ENCODE measurements around the gene ARL15.

ARL15 gene

DNA sequence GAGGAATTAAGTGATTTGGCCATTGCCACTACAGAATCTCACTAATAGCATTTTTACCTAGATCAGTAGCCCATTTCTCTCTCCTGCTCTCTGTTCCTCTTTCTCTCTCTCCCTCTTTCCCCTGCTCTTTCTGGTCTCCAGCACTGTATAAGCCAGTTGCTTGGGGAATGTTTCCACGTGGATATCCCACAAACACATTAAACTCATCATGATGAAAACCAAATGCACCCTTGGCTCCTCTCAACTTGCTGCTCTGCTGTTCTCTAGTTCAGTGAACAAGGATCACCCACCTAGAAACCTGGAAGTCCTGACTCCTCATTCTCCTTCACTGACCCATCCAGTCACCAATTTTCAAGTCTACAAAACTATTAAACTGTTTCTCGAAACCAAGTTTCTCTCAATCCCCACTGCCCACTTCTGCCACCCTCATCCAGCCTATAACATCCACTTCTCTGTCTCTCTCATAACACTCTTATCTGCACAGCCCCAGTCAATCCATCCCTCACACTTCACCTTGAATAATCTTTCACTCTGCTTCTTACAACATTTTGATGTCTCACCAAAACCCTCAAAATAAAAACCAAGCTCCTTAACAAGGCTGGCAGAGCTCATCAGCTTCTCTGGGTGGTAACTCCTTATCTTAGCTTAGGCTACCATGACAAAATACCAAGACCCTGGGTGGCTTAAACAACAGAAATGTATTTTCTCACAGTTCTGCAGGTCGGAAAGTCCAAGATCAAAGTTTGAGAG, 79.3 kb downstream of the ARL15 start:
- WGBS, 2 donors (ENCODE audit: extremely low coverage in 2 of 2, insufficient read length in 2 of 2, insufficient replicate concordance in 1 of 2): no CpG with 5 or more reads among the region's 3 CpGs
- no peak overlapping the region for H3K27ac ChIP-seq (replicated peaks; ENCODE audit: low read length)
- no peaks in the 10 kb centered on the region for H3K36me3 ChIP-seq (replicated peaks in 1 of 2; ENCODE audit: control insufficient read depth in 2 of 2, insufficient read depth in 2 of 2, low read length in 2 of 2)
- H2BK5ac ChIP-seq (ENCODE audit: low read length): no peak overlapping the region
- H3K4ac ChIP-seq (ENCODE audit: low read length): no peak overlapping the region
- H2BK120ac ChIP-seq (ENCODE audit: low read depth, low read length): no peak overlapping the region
- H3K14ac ChIP-seq (ENCODE audit: low read length): no peak overlapping the region
- no peak for DNase-seq (ENCODE audit: low spot score)
- no peak overlapping the region for H3K18ac ChIP-seq (ENCODE audit: low read length)
- no peak overlapping the region for H3K4me2 ChIP-seq (ENCODE audit: insufficient read depth, low read length, poor library complexity, severe bottlenecking)
- no peak overlapping the region for H2BK12ac ChIP-seq (ENCODE audit: low read length)
- no peak overlapping the region for H3K23ac ChIP-seq (ENCODE audit: low read depth, low read length, poor library complexity)
- no peak overlapping the region for H2BK15ac ChIP-seq (ENCODE audit: low read length)
- H3K79me1 ChIP-seq (ENCODE audit: low read depth, low read length): no peaks in the 10 kb centered on the region
- no peaks in the 10 kb centered on the region for H3K4me1 ChIP-seq (ENCODE audit: control insufficient read depth in 2 of 2, insufficient read depth in 1 of 2, low read depth in 1 of 2, low read length in 2 of 2)
- no peak overlapping the region for H3K4me3 ChIP-seq (ENCODE audit: low read length in 2 of 2)
- H2AFZ ChIP-seq (ENCODE audit: low read length): no peak overlapping the region
- H4K91ac ChIP-seq (ENCODE audit: low read depth, low read length, poor library complexity): no peak overlapping the region
- no peak overlapping the region for H2AK5ac ChIP-seq (ENCODE audit: low read depth, low read length)
- H3K27me3 ChIP-seq (ENCODE audit: control insufficient read depth in 3 of 3, insufficient read depth in 3 of 3, low read depth in 1 of 3, low read length in 3 of 3): no peaks in the 10 kb centered on the region
- no peak overlapping the region for H3K9ac ChIP-seq (ENCODE audit: low read depth, low read length, poor library complexity)
- H3K9me3 ChIP-seq (replicated peaks in 1 of 2; ENCODE audit: control insufficient read depth in 2 of 2, insufficient read depth in 1 of 2, low read depth in 1 of 2, low read length in 2 of 2): no peaks in the 10 kb centered on the region
- no peak overlapping the region for H4K8ac ChIP-seq (ENCODE audit: low read depth, low read length)

DNA sequence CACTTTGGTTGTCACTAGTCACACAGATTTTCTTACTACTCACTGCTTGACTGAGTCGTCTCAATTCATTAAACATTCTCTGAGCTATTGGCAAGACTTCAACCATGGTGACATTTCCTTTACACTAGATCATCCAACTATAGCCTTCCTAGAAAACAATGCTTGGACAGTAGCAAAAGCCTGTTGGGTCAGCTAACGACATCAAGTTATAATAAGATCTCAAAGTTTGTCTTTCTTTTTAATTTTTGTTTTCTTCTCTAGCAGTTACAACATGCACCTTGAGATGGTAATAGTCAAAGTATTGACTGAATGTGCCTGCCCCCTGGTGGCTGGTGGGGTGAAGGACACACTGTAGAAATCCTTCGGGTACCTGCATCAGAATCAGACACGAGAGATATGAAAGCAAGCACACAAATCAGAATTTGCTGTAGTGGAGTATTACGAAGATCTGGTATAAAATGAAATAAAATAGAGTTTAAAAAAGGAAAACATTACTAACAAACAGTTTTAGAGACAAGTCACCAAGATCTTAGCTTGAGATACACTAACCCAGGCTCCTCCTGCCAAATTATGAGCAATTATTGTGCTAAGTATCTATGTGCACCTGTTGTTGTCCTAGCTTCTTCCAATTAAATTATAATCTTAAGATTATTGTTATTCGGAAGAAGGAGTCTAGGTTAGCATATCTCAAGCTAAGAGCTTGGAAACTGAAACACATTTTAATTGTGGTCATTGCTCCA, 81.2 kb downstream of the ARL15 start:
- Histone ChIP-seq H4K8ac (ENCODE audit: low read depth, low read length) (no peak overlapping the region), H2BK12ac (ENCODE audit: low read length) (no peak overlapping the region), H2BK5ac (ENCODE audit: low read length) (no peak overlapping the region), H3K9ac (ENCODE audit: low read depth, low read length, poor library complexity) (no peak overlapping the region), H2BK120ac (ENCODE audit: low read depth, low read length) (no peak overlapping the region), H2AFZ (ENCODE audit: low read length) (no peak overlapping the region), H3K18ac (ENCODE audit: low read length) (no peak overlapping the region), H2BK15ac (ENCODE audit: low read length) (no peak overlapping the region), H3K4me2 (ENCODE audit: insufficient read depth, low read length, poor library complexity, severe bottlenecking) (no peak overlapping the region), H3K4me3 (ENCODE audit: low read length in 2 of 2) (no peak overlapping the region), H3K27ac (replicated peaks; ENCODE audit: low read length) (no peak overlapping the region), H3K14ac (ENCODE audit: low read length) (no peak overlapping the region), H3K36me3 (replicated peaks in 1 of 2; ENCODE audit: control insufficient read depth in 2 of 2, insufficient read depth in 2 of 2, low read length in 2 of 2) (no peaks in the 10 kb centered on the region), H3K4me1 (ENCODE audit: control insufficient read depth in 2 of 2, insufficient read depth in 1 of 2, low read depth in 1 of 2, low read length in 2 of 2) (no peaks in the 10 kb centered on the region), H3K27me3 (ENCODE audit: control insufficient read depth in 3 of 3, insufficient read depth in 3 of 3, low read depth in 1 of 3, low read length in 3 of 3) (no peaks in the 10 kb centered on the region), H4K91ac (ENCODE audit: low read depth, low read length, poor library complexity) (no peak overlapping the region), H3K4ac (ENCODE audit: low read length) (no peak overlapping the region), H3K79me1 (ENCODE audit: low read depth, low read length) (no peaks in the 10 kb centered on the region), H3K23ac (ENCODE audit: low read depth, low read length, poor library complexity) (no peak overlapping the region), H3K9me3 (replicated peaks in 1 of 2; ENCODE audit: control insufficient read depth in 2 of 2, insufficient read depth in 1 of 2, low read depth in 1 of 2, low read length in 2 of 2) (peaks cover 0 to 3% of the 10 kb centered on the region in 2 donors), H2AK5ac (ENCODE audit: low read depth, low read length) (no peak overlapping the region)
- WGBS, 2 donors (ENCODE audit: extremely low coverage in 2 of 2, insufficient read length in 2 of 2, insufficient replicate concordance in 1 of 2): no CpG with 5 or more reads among the region's 6 CpGs
- DNase-seq (ENCODE audit: low spot score): peak; percentile 56

DNA sequence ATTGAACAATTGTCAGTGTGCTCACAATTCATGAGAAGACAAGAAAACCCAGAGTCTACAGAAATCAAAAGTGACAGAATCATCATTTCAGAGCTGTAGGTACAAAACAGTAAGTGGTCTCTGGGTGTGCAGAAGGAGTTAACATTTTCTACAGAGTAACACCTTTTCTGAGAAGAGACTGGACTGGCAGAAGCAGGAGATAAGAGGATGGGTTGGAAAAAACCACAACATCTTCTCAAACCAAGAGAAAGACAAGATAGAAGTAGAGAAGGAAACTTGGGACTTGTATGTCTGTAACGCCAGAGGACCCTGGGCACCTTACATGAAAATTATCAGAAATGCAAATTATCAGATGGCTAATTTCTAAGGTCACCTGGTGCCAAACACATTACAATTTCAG, 82.6 kb downstream of the ARL15 start:
- H3K27ac ChIP-seq (replicated peaks; ENCODE audit: low read length): no peak overlapping the region
- H3K27me3 ChIP-seq (ENCODE audit: control insufficient read depth in 3 of 3, insufficient read depth in 3 of 3, low read depth in 1 of 3, low read length in 3 of 3): peaks cover 0 to 2% (median 0%) of the 10 kb centered on the region in 3 experiments
- DNase-seq (ENCODE audit: low spot score): no peak
- no peak overlapping the region for H2AK5ac ChIP-seq (ENCODE audit: low read depth, low read length)
- H3K79me1 ChIP-seq (ENCODE audit: low read depth, low read length): no peaks in the 10 kb centered on the region
- WGBS, 2 donors (ENCODE audit: extremely low coverage in 2 of 2, insufficient read length in 2 of 2, insufficient replicate concordance in 1 of 2): no CpG with 5 or more reads among the region's 1 CpG
- H3K9me3 ChIP-seq (replicated peaks in 1 of 2; ENCODE audit: control insufficient read depth in 2 of 2, insufficient read depth in 1 of 2, low read depth in 1 of 2, low read length in 2 of 2): peaks cover 0 to 3% of the 10 kb centered on the region in 2 donors
- no peak overlapping the region for H3K23ac ChIP-seq (ENCODE audit: low read depth, low read length, poor library complexity)
- H2AFZ ChIP-seq (ENCODE audit: low read length): no peak overlapping the region
- H4K91ac ChIP-seq (ENCODE audit: low read depth, low read length, poor library complexity): no peak overlapping the region
- no peak overlapping the region for H3K4ac ChIP-seq (ENCODE audit: low read length)
- no peak overlapping the region for H2BK15ac ChIP-seq (ENCODE audit: low read length)
- H2BK12ac ChIP-seq (ENCODE audit: low read length): no peak overlapping the region
- H3K36me3 ChIP-seq (replicated peaks in 1 of 2; ENCODE audit: control insufficient read depth in 2 of 2, insufficient read depth in 2 of 2, low read length in 2 of 2): no peaks in the 10 kb centered on the region
- H3K14ac ChIP-seq (ENCODE audit: low read length): no peak overlapping the region
- no peak overlapping the region for H3K18ac ChIP-seq (ENCODE audit: low read length)
- H2BK5ac ChIP-seq (ENCODE audit: low read length): no peak overlapping the region
- H3K4me1 ChIP-seq (ENCODE audit: control insufficient read depth in 2 of 2, insufficient read depth in 1 of 2, low read depth in 1 of 2, low read length in 2 of 2): no peaks in the 10 kb centered on the region
- H2BK120ac ChIP-seq (ENCODE audit: low read depth, low read length): no peak overlapping the region
- no peak overlapping the region for H3K9ac ChIP-seq (ENCODE audit: low read depth, low read length, poor library complexity)
- H4K8ac ChIP-seq (ENCODE audit: low read depth, low read length): no peak overlapping the region
- no peak overlapping the region for H3K4me2 ChIP-seq (ENCODE audit: insufficient read depth, low read length, poor library complexity, severe bottlenecking)
- no peak overlapping the region for H3K4me3 ChIP-seq (ENCODE audit: low read length in 2 of 2)

DNA sequence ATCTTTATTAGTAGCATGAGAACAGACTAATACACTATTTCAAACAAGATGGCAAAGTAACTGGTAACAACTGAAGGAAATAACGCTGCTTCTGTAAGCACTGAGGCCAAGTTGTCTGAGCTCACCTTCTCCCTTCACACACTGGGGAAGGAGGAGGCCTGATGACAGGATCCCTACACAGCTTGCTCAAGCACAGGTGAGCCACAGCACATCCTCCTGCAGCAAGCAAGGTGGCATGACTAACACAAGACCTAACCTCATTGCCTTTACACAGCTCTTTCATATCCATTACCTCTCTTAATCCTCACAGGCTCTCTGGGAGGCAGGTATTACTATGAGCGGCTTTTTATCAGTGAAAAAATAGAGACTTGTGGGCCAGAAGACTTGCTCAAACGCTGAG, 83.3 kb downstream of the ARL15 start:
- Histone ChIP-seq H2BK5ac (ENCODE audit: low read length) (no peak overlapping the region), H3K23ac (ENCODE audit: low read depth, low read length, poor library complexity) (no peak overlapping the region), H2BK15ac (ENCODE audit: low read length) (no peak overlapping the region), H3K36me3 (replicated peaks in 1 of 2; ENCODE audit: control insufficient read depth in 2 of 2, insufficient read depth in 2 of 2, low read length in 2 of 2) (no peaks in the 10 kb centered on the region), H2BK12ac (ENCODE audit: low read length) (no peak overlapping the region), H3K79me1 (ENCODE audit: low read depth, low read length) (no peaks in the 10 kb centered on the region), H3K9me3 (replicated peaks in 1 of 2; ENCODE audit: control insufficient read depth in 2 of 2, insufficient read depth in 1 of 2, low read depth in 1 of 2, low read length in 2 of 2) (peaks cover 0 to 3% of the 10 kb centered on the region in 2 donors), H3K4me1 (ENCODE audit: control insufficient read depth in 2 of 2, insufficient read depth in 1 of 2, low read depth in 1 of 2, low read length in 2 of 2) (no peaks in the 10 kb centered on the region), H3K4ac (ENCODE audit: low read length) (no peak overlapping the region), H4K8ac (ENCODE audit: low read depth, low read length) (no peak overlapping the region), H3K27me3 (ENCODE audit: control insufficient read depth in 3 of 3, insufficient read depth in 3 of 3, low read depth in 1 of 3, low read length in 3 of 3) (peaks cover 0 to 2% (median 0%) of the 10 kb centered on the region in 3 experiments), H2BK120ac (ENCODE audit: low read depth, low read length) (no peak overlapping the region), H2AFZ (ENCODE audit: low read length) (no peak overlapping the region), H2AK5ac (ENCODE audit: low read depth, low read length) (no peak overlapping the region), H3K18ac (ENCODE audit: low read length) (no peak overlapping the region), H4K91ac (ENCODE audit: low read depth, low read length, poor library complexity) (no peak overlapping the region), H3K27ac (replicated peaks; ENCODE audit: low read length) (no peak overlapping the region), H3K14ac (ENCODE audit: low read length) (no peak overlapping the region), H3K4me2 (ENCODE audit: insufficient read depth, low read length, poor library complexity, severe bottlenecking) (no peak overlapping the region), H3K4me3 (ENCODE audit: low read length in 2 of 2) (peak overlapping the region in 1 of 2 donors; percentile 35), H3K9ac (ENCODE audit: low read depth, low read length, poor library complexity) (no peak overlapping the region)
- no CpG with 5 or more reads among the region's 3 CpGs for WGBS, 2 donors (ENCODE audit: extremely low coverage in 2 of 2, insufficient read length in 2 of 2, insufficient replicate concordance in 1 of 2)
- no peak for DNase-seq (ENCODE audit: low spot score)

Measured in neuronal stem cell (in vitro differentiated cells).